Testis (tissue), 3 donors: ENCODE data around the gene SSBP3. TPM values are rescaled to one million over a fixed set of nuclear protein-coding genes. Genes with fewer than 3 reads are reported as not detected.
"Not testable (repeated sequence)": the region's sequence is repeated elsewhere in the genome, so short reads cannot be mapped to it uniquely, and the experiment has no call there.

Experiments
- DNase-seq: peaks from one replicate; pipeline ENCODE4 v3.0.0-alpha.2; 2019
- H3K27ac ChIP-seq, 2 donors: fragments of 200-600 bp; sonication (generic); one replicate each; pipeline ENCODE4 v1.5.1; 2019
- H3K27me3 ChIP-seq: fragments of 200-600 bp; sonication (generic); one replicate; pipeline ENCODE4 v1.5.1; 2019
- H3K36me3 ChIP-seq: fragments of 200-600 bp; sonication (generic); one replicate; pipeline ENCODE4 v1.5.1; 2017; ENCODE audit warnings: low read depth; ENCODE audit errors: missing control alignments
- H3K4me1 ChIP-seq: fragments of 200-600 bp; sonication (generic); one replicate; pipeline ENCODE4 v1.5.1; 2019
- H3K4me3 ChIP-seq, 2 donors: fragments of 200-600 bp; sonication (generic); one replicate each; pipeline ENCODE4 v1.5.1; 2017 to 2019
- H3K9me3 ChIP-seq: fragments of 200-600 bp; sonication (generic); one replicate; pipeline ENCODE4 v1.5.1; 2017
- CTCF ChIP-seq, 3 experiments: fragments of 450-650 bp in 2 of 3; fragments of 200-600 bp in 1 of 3; sonication (generic) in 1 of 3; IDR thresholded peaks; one replicate each; pipeline ENCODE4 v1.5.1; 2016 to 2019; ENCODE audit warnings: antibody characterized with exemption in 3 of 3, mild to moderate bottlenecking in 2 of 3, moderate library complexity in 1 of 3
- POLR2A ChIP-seq: fragments of 450-650 bp; IDR thresholded peaks from one replicate; pipeline ENCODE4 v1.6.1; 2017; ENCODE audit warnings: antibody characterized with exemption, mild to moderate bottlenecking, moderate library complexity
- WGBS, 2 donors: methylation state at CpG; one replicate each; pipeline ENCODE4 v1.1.5; 2018; 5-methylcytosine and 5-hydroxymethylcytosine counted together
- intact Hi-C: fragments of 100-400 bp; cut with DNase I; formaldehyde crosslinking; loops from one replicate; pipeline ENCODE4 v1.15.1; 2023; ENCODE audit warnings: low total_unique reads
- polyA plus RNA-seq: library from polyadenylated mRNA; stranded (reverse); fragments of 350-450 nt; fragmentation: Illumina TruSeq; extraction: RNeasy Lipid Tissue Mini Kit (QIAGEN cat#74804); gene quantifications from one replicate; pipeline ENCODE4 v1.2.3, GENCODE V29; 2014; ENCODE audit warnings: low read depth, low replicate concordance; ENCODE audit not compliant: insufficient read depth
- total RNA-seq, 2 donors: library from RNA; depleted of rRNA; stranded (reverse); fragments of >200 nt; gene quantifications; one replicate each; pipeline ENCODE4 v1.2.3, GENCODE V29; 2016

The SSBP3 gene
- total and polyA plus RNA-seq, 3 donors from 2014 or later = 88.8 to 99.0 (median 91.6) TPM

GRCh38 chr1:54428837-54429518, 22.8 kb upstream of the SSBP3 start:
- Histone ChIP-seq H3K27ac (no peak overlapping the region), H3K9me3 (no peaks in the 10 kb centered on the region), H3K36me3 (no peaks in the 10 kb centered on the region), H3K4me3 (no peak overlapping the region), H3K27me3 (no peaks in the 10 kb centered on the region), H3K4me1 (no peaks in the 10 kb centered on the region)
- intact Hi-C loops = no loop called here
- no peak for DNase-seq
- TF ChIP-seq CTCF (IDR thresholded peaks at IDR 0.05) (no peak), POLR2A (no peak)
- WGBS, 2 donors = 53 to 55% methylated on average over 10 of the region's 10 CpGs

DNA sequence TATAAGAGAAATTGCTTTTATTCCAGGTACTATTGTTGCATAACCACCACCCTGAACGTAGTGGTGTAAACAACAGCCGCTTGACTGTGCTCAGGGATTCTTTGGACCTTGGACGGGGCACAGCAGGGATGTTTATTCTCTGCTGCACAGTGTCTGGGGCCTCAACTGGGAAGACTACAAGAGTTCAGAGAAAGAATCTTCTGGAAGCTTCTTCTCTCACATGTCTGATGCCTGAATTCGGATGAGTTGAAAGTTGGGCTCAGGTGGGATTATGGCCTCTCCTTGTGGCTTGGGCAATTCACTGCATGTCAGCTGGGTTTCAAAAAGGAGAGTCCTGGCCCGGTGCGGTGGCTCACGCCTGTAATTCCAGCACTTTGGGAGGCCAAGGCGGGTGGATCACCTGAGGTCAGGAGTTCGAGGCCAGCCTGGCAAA, 19.0 kb upstream of the SSBP3 start:
- no peaks in the 10 kb centered on the region for H3K9me3 ChIP-seq
- TF ChIP-seq POLR2A (no peak), CTCF (IDR thresholded peaks at IDR 0.05) (no peak)
- H3K27ac ChIP-seq = no peak overlapping the region
- H3K27me3 ChIP-seq = no peaks in the 10 kb centered on the region
- H3K4me1 ChIP-seq = no peaks in the 10 kb centered on the region
- intact Hi-C loops = no loop called here
- no peak for DNase-seq
- H3K36me3 ChIP-seq = no peaks in the 10 kb centered on the region
- WGBS, 2 donors = 94% methylated on average over 9 of the region's 9 CpGs
- no peak overlapping the region for H3K4me3 ChIP-seq

- Histone ChIP-seq H3K4me3 (no peak overlapping the region), H3K9me3 (no peaks in the 10 kb centered on the region), H3K27ac (no peak overlapping the region), H3K36me3 (no peaks in the 10 kb centered on the region), H3K27me3 (no peaks in the 10 kb centered on the region), H3K4me1 (no peaks in the 10 kb centered on the region)
- intact Hi-C loops = no loop called here
- TF ChIP-seq POLR2A (no peak), CTCF (IDR thresholded peaks at IDR 0.05) (no peak)
- WGBS, 2 donors = 88 to 92% methylated on average over 2 of the region's 2 CpGs
- no peak for DNase-seq
These were observed 18.2 kb upstream of the SSBP3 start for GRCh38 chr1:54424398-54424797.

DNA sequence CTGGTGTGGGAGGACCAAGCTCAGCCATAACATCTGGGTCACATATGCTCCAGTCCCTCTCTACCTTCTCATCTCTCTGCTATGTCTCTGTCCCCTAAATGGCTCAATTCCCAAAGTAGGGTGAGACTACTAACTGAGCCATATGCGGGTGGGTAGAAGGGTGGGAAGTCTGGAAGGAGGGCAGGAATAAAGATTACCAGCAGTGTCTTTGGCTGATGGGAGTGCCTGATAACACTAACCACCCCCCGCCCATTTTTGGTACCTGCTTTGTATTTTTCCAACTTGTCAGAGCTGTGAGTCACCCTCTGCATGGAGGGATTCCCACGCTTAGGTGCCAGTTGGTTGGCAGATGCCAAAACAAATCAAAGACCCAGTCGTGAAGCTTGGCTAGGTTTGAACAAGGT, 14.9 kb upstream of the SSBP3 start:
- intact Hi-C loops = no loop called here
- Histone ChIP-seq H3K9me3 (no peaks in the 10 kb centered on the region), H3K27ac (no peak overlapping the region), H3K36me3 (no peaks in the 10 kb centered on the region), H3K27me3 (no peaks in the 10 kb centered on the region), H3K4me3 (no peak overlapping the region), H3K4me1 (no peaks in the 10 kb centered on the region)
- TF ChIP-seq CTCF (IDR thresholded peaks at IDR 0.05) (no peak), POLR2A (no peak)
- 80 to 94% methylated on average over 4 of the region's 4 CpGs for WGBS, 2 donors
- no peak for DNase-seq

- 95 to 96% methylated on average over 6 of the region's 6 CpGs for WGBS, 2 donors
- DNase-seq, intact Hi-C loops, H3K4me1 ChIP-seq, H3K4me3 ChIP-seq, H3K27ac ChIP-seq, H3K9me3 ChIP-seq, H3K36me3 ChIP-seq, H3K27me3 ChIP-seq: not testable (repeated sequence)
These were observed 12.4 kb upstream of the SSBP3 start for GRCh38 chr1:54418598-54418997.
